ENCODE results near the gene BCL2L2.
A peak's percentile ranks its signal among the peaks of the same experiment; 100 is the strongest.

BCL2L2 gene

DNA sequence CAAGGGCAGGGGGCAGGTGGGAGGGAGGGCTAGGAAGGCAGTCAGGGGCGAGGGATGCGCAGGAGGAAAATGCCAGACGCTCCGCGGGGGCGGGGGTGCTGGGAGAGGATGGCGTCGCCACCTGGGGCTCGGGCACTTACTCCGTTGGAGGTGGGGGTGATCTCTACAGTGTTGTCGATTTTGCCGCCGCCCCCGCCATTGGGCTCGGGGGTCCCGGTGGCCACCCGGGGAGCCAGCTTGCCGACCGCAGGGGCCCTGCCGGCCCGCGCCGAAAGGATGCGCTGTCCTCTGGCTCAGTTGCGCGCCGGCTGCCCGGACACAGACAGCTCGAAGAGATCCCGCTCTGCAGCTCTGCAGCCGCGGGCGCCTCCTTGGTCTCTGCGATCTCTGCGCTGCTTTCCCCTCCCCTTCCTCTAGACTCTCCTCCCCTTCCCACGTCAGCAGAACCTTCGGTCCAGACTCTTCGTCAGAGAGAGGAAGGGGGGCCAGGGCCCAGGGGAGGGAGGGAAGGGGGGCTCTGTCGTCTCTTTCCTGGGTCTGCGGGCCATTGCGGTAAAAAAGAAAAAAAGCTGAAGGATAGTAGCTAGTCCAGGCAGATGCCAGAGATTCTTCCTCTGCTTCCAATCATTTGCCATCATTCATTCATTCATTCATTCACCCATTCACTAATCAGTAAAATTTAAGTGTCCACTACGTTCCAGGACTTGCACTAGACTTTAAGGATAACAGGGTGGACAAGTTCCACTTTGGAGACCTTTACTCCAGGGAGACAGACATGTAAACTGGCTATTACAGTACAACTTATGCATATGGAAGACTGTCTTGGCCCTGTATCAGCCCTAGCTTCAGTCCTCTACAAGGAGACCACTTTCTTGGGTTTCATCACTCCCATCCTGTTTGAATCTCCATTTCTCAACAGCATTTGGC is 46.1 kb downstream of the BCL2L2 start, which contains the start of gene SLC22A17:
SLC22A17 (minus strand) TSS at position 382 of the 927 bp plus-strand sequence.
- H3K27me3 ChIP-seq (ENCODE audit: low read depth, low read length) = peaks cover 6% of the 10 kb centered on the region
- H3K27ac ChIP-seq (ENCODE audit: low read length) = no peak within 1 kb of the TSS
- peaks cover 0 to 7% of the 10 kb centered on the region in 2 donors for H3K36me3 ChIP-seq (ENCODE audit: control insufficient read depth in 1 of 2, insufficient read depth in 2 of 2, low read length in 2 of 2)
- no peaks in the 10 kb centered on the region for H3K9me3 ChIP-seq (ENCODE audit: control insufficient read depth in 1 of 2, low read length in 2 of 2)
- peaks cover 0 to 10% of the 10 kb centered on the region in 2 donors for H3K4me1 ChIP-seq (ENCODE audit: control insufficient read depth in 1 of 2, insufficient read depth in 2 of 2, low read length in 2 of 2)
- H3K4me3 ChIP-seq (ENCODE audit: low read depth in 1 of 2, low read length in 2 of 2) = peak within 1 kb of the TSS; percentile 23 to 74

DNA sequence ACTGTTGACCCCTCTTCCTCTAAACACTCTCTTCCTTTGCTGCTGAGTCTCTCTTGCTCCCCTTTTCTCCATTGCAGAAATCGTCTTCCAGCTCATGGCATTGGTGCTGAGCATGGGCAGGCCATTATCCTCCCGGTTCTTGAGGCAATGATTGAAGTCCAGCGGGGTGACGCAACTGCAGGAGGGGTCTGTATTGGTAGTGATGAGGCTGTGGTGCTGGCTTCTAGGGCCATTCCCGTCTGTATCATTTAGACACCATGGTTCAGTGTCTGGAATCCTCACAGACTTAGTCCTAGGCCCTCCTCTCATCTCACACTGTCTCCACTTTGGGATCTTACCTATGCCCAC is 46.8 kb downstream of the BCL2L2 start:
- H3K9me3 ChIP-seq (ENCODE audit: control insufficient read depth in 1 of 2, low read length in 2 of 2) = no peaks in the 10 kb centered on the region
- peaks cover 3 to 7% of the 10 kb centered on the region in 2 donors for H3K36me3 ChIP-seq (ENCODE audit: control insufficient read depth in 1 of 2, insufficient read depth in 2 of 2, low read length in 2 of 2)
- H3K4me3 ChIP-seq (ENCODE audit: low read depth in 1 of 2, low read length in 2 of 2) = no peak overlapping the region
- peaks cover 0 to 10% of the 10 kb centered on the region in 2 donors for H3K4me1 ChIP-seq (ENCODE audit: control insufficient read depth in 1 of 2, insufficient read depth in 2 of 2, low read length in 2 of 2)
- peaks cover 6% of the 10 kb centered on the region for H3K27me3 ChIP-seq (ENCODE audit: low read depth, low read length)
- H3K27ac ChIP-seq (ENCODE audit: low read length) = no peak overlapping the region

DNA sequence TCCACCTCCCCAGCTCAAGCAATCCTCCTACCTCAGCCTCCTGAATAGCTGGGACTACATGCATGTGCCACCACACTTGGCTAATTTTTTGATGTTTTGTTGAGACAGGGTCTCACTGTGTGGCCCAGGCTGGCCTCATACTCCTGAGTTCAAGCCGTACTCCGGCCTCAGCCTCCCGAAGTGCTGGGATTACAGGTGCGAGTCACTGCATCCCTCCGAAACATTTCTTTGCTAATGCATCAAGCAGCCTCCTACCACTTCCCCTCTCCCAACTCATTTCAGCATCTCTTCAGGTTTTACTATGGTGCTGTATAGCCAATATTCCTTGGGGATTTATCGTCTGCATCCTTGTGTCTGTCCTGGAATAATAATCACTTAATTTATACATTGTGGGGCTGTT is 48.4 kb downstream of the BCL2L2 start:
- Histone ChIP-seq H3K27ac (ENCODE audit: low read length) (no peak overlapping the region), H3K9me3 (ENCODE audit: control insufficient read depth in 1 of 2, low read length in 2 of 2) (no peaks in the 10 kb centered on the region), H3K4me3 (ENCODE audit: low read depth in 1 of 2, low read length in 2 of 2) (no peak overlapping the region), H3K27me3 (ENCODE audit: low read depth, low read length) (peaks cover 6% of the 10 kb centered on the region), H3K4me1 (ENCODE audit: control insufficient read depth in 1 of 2, insufficient read depth in 2 of 2, low read length in 2 of 2) (peaks cover 0 to 20% of the 10 kb centered on the region in 2 donors), H3K36me3 (ENCODE audit: control insufficient read depth in 1 of 2, insufficient read depth in 2 of 2, low read length in 2 of 2) (peaks cover 3 to 13% of the 10 kb centered on the region in 2 donors)

DNA sequence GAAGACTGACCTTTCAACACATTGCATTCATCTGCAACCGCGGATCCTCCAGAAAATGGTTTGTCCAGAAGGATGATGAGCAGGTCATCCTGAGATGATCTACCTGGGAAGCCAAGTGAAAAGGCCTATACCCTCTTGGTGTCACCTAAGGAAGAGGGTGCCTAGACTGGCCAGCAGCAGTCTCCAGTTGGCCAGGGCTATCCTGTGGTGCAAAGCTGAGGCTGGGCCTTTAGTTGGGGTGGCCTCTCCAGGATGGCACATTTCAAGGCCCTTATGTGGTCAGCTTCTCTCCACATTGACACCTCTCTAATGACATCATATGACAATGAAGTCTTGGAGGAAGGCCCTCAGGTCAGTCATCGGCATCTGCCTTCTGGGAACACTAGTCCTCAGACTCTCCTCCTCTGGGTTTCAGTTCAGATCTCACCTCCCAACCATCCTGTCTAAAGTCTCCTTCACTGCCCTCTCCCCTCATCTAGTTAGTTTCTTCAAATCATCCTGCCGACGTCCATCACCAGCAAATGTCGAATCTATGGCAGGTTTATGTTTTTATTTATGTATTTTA is 49.3 kb downstream of the BCL2L2 start:
- H3K4me3 ChIP-seq (ENCODE audit: low read depth in 1 of 2, low read length in 2 of 2) = no peak overlapping the region
- no peak overlapping the region for H3K27ac ChIP-seq (ENCODE audit: low read length)
- H3K4me1 ChIP-seq (ENCODE audit: control insufficient read depth in 1 of 2, insufficient read depth in 2 of 2, low read length in 2 of 2) = peaks cover 0 to 28% of the 10 kb centered on the region in 2 donors
- H3K27me3 ChIP-seq (ENCODE audit: low read depth, low read length) = peaks cover 6% of the 10 kb centered on the region
- H3K36me3 ChIP-seq (ENCODE audit: control insufficient read depth in 1 of 2, insufficient read depth in 2 of 2, low read length in 2 of 2) = peaks cover 3 to 20% of the 10 kb centered on the region in 2 donors
- no peaks in the 10 kb centered on the region for H3K9me3 ChIP-seq (ENCODE audit: control insufficient read depth in 1 of 2, low read length in 2 of 2)

DNA sequence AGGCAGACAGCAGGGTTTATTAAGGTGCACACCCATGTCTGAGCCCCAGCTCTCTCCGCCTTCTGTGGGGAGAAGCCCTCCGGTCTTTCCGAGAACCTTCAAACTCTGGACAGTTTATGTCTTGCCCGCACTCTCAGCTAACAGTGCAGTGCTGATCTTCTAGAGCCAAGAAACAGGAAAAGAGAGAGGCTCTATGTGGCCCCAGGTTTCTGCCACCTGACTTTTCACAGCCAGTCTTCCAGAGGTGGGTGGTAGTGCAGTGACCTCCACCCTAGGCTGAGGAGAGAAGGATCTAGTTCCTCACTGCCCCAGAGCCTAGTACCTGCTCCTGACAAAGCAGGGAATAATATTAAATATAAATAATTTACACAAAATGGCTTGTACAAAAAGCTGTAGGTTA is 50.0 kb downstream of the BCL2L2 start:
- Histone ChIP-seq H3K4me3 (ENCODE audit: low read depth in 1 of 2, low read length in 2 of 2) (no peak overlapping the region), H3K27me3 (ENCODE audit: low read depth, low read length) (peaks cover 5% of the 10 kb centered on the region), H3K27ac (ENCODE audit: low read length) (no peak overlapping the region), H3K36me3 (ENCODE audit: control insufficient read depth in 1 of 2, insufficient read depth in 2 of 2, low read length in 2 of 2) (peaks cover 3 to 22% of the 10 kb centered on the region in 2 donors), H3K4me1 (ENCODE audit: control insufficient read depth in 1 of 2, insufficient read depth in 2 of 2, low read length in 2 of 2) (peaks cover 2 to 33% of the 10 kb centered on the region in 2 donors), H3K9me3 (ENCODE audit: control insufficient read depth in 1 of 2, low read length in 2 of 2) (no peaks in the 10 kb centered on the region)

DNA sequence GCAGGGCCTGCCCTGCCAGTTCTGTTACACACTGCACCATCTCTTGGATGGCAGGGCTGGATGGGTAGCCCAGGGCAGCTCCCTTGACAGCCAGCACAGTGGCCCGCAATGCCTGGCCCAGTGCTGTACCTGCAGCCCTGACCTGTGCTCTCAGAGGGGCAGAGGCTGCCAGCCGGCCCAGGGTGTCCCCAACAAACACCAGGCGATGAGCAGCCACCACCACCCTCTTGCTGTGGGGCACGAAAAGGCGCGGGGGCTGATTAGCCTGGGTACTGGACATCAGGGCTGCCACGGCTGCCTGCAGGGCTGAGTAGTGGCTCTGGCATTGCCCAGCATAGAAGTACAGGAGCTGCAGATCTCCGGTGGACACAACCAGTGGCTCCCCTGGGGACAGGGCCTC is 50.6 kb downstream of the BCL2L2 start:
- Histone ChIP-seq H3K4me3 (ENCODE audit: low read depth in 1 of 2, low read length in 2 of 2) (no peak overlapping the region), H3K36me3 (ENCODE audit: control insufficient read depth in 1 of 2, insufficient read depth in 2 of 2, low read length in 2 of 2) (peaks cover 3 to 26% of the 10 kb centered on the region in 2 donors), H3K9me3 (ENCODE audit: control insufficient read depth in 1 of 2, low read length in 2 of 2) (no peaks in the 10 kb centered on the region), H3K27ac (ENCODE audit: low read length) (no peak overlapping the region), H3K27me3 (ENCODE audit: low read depth, low read length) (no peaks in the 10 kb centered on the region), H3K4me1 (ENCODE audit: control insufficient read depth in 1 of 2, insufficient read depth in 2 of 2, low read length in 2 of 2) (peaks cover 7 to 33% of the 10 kb centered on the region in 2 donors)

DNA sequence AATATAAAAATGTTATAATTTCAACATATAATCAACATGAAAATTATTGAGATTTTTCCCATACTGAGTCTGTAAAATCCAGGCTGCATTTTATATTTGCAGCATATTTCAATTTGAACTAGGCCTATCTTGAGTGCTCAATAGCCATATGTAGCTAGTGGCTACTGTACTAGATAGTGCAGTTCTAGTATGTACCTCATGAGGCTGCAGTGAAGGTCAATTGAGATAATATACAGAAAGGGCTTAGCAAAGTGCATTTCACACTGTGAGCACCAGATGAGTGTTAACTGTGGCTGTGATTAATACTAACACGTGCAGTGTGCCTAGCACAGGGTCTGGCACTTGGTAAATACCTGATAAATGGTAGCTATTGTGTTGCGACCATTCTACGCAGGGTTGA is 51.4 kb downstream of the BCL2L2 start:
- Histone ChIP-seq H3K27me3 (ENCODE audit: low read depth, low read length) (no peaks in the 10 kb centered on the region), H3K9me3 (ENCODE audit: control insufficient read depth in 1 of 2, low read length in 2 of 2) (no peaks in the 10 kb centered on the region), H3K27ac (ENCODE audit: low read length) (no peak overlapping the region), H3K4me1 (ENCODE audit: control insufficient read depth in 1 of 2, insufficient read depth in 2 of 2, low read length in 2 of 2) (peaks cover 7 to 32% of the 10 kb centered on the region in 2 donors), H3K4me3 (ENCODE audit: low read depth in 1 of 2, low read length in 2 of 2) (no peak overlapping the region), H3K36me3 (ENCODE audit: control insufficient read depth in 1 of 2, insufficient read depth in 2 of 2, low read length in 2 of 2) (peaks cover 3 to 26% of the 10 kb centered on the region in 2 donors)

DNA sequence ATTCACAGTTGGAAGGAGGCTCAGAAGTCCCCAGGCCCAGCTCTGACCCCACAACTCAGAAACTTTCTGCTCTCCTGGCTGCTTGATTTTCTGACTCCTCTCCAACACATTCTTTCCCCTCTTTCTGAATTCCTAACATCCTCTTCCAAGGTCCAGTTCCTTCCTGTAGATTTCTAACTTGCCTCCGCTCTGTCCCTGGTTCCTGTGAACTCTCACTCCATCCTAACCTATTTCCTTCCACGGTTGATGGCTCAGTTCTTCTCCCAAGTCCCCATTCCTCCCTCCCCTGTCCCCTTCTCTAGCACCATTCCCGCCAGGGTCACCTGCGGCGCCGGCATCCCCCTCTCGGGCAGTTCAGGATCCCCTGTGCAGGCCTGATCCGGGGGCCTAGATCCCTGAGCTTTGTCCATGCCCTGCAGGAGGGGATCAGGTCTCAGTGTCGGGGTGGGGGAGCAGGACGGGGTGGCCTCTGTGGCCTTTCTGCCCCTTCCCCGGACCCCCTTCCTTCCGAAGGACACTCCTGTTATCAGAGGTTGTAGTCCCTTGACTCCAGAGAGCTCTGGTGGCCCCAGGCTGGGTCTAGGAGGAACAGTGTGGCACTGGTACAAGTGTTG is 52.0 kb downstream of the BCL2L2 start:
- Histone ChIP-seq H3K9me3 (ENCODE audit: control insufficient read depth in 1 of 2, low read length in 2 of 2) (no peaks in the 10 kb centered on the region), H3K4me3 (ENCODE audit: low read depth in 1 of 2, low read length in 2 of 2) (no peak overlapping the region), H3K27ac (ENCODE audit: low read length) (no peak overlapping the region), H3K27me3 (ENCODE audit: low read depth, low read length) (no peaks in the 10 kb centered on the region), H3K4me1 (ENCODE audit: control insufficient read depth in 1 of 2, insufficient read depth in 2 of 2, low read length in 2 of 2) (peaks cover 7 to 39% of the 10 kb centered on the region in 2 donors), H3K36me3 (ENCODE audit: control insufficient read depth in 1 of 2, insufficient read depth in 2 of 2, low read length in 2 of 2) (peaks cover 3 to 26% of the 10 kb centered on the region in 2 donors)

DNA sequence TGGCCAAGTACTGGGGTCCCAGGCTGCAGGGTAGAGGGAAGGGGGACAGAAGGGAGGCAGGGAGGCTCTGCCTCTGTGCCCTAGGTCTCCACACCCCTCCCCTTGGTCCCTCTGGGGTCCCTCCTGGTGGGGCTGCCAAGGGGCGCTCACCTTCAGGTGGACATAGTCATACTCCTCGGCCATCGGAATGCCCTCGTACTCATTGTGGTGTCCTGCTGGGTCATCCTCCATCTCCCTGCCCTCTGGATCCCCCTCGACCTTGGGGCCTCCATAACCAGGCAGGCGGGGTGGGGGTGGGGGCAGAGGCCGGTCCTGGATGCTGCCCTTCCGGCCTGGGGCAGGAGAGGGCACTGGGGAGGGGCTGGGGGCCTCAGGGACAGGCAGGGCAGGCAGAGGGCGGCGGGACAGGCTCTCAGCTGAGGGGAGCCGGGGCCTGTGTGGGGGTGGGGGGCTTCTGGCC is 52.6 kb downstream of the BCL2L2 start:
- H3K4me3 ChIP-seq (ENCODE audit: low read depth in 1 of 2, low read length in 2 of 2) = no peak overlapping the region
- peaks cover 3 to 26% of the 10 kb centered on the region in 2 donors for H3K36me3 ChIP-seq (ENCODE audit: control insufficient read depth in 1 of 2, insufficient read depth in 2 of 2, low read length in 2 of 2)
- no peak overlapping the region for H3K27ac ChIP-seq (ENCODE audit: low read length)
- no peaks in the 10 kb centered on the region for H3K27me3 ChIP-seq (ENCODE audit: low read depth, low read length)
- H3K9me3 ChIP-seq (ENCODE audit: control insufficient read depth in 1 of 2, low read length in 2 of 2) = no peaks in the 10 kb centered on the region
- H3K4me1 ChIP-seq (ENCODE audit: control insufficient read depth in 1 of 2, insufficient read depth in 2 of 2, low read length in 2 of 2) = peaks cover 7 to 44% of the 10 kb centered on the region in 2 donors

DNA sequence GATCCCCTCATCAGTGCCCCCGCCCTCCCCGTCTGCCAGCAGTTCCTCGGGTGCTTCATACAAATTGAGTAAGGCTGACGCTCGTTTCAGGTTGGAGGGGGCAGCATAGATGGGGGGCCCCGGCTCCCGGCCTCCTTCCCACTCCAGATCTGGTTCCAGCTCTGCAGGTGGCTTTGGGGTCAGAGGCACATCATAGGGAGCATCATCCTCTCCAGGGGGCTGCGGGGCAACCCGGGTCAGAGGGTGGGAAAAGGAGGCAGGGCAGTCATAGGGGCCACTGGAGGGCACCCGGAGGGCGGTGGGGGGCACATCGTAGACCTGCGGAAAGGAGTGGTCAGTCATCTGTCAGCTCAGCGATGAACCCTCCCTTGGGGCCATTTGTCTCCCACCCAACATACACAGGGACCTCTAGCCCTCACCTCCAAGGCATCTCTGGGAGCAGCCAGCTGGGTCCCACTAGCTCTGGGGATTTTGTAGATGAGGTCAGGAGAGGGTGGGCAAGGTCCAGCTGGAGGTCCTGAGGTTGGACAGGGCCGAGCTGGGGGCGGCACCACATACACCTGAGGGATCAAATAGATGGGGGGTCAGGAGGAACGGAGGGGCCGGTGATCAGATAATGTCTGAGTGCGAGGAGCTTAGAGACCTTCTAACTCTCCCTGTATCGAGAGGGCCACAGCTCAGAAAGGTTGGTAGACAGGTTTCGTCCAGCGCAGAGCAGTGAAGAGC is 53.3 kb downstream of the BCL2L2 start:
- peaks cover 3 to 26% of the 10 kb centered on the region in 2 donors for H3K36me3 ChIP-seq (ENCODE audit: control insufficient read depth in 1 of 2, insufficient read depth in 2 of 2, low read length in 2 of 2)
- H3K9me3 ChIP-seq (ENCODE audit: control insufficient read depth in 1 of 2, low read length in 2 of 2) = no peaks in the 10 kb centered on the region
- peaks cover 7 to 47% of the 10 kb centered on the region in 2 donors for H3K4me1 ChIP-seq (ENCODE audit: control insufficient read depth in 1 of 2, insufficient read depth in 2 of 2, low read length in 2 of 2)
- no peaks in the 10 kb centered on the region for H3K27me3 ChIP-seq (ENCODE audit: low read depth, low read length)
- H3K27ac ChIP-seq (ENCODE audit: low read length) = no peak overlapping the region
- H3K4me3 ChIP-seq (ENCODE audit: low read depth in 1 of 2, low read length in 2 of 2) = no peak overlapping the region

DNA sequence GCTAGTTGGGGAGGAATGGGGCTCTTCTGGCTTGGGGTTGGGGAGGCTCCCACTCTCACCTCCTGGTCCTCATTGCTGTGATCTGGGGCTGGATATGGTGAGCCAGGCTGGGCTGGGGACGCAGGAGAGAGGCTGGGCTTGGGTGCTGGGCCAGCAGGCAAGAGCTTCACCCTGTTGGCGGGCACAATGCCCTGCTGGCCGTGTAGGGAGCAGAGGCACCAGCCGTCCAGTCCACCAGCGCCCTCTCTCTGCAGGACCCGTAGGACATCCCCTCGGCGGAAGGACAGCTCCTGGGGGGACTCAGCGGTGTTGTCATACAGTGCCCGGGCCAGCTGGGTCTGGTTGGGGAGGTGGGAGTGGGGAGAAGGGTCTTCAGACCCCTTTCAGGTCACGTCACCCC is 53.9 kb downstream of the BCL2L2 start:
- H3K4me1 ChIP-seq (ENCODE audit: control insufficient read depth in 1 of 2, insufficient read depth in 2 of 2, low read length in 2 of 2) = peaks cover 7 to 47% of the 10 kb centered on the region in 2 donors
- no peaks in the 10 kb centered on the region for H3K27me3 ChIP-seq (ENCODE audit: low read depth, low read length)
- peak overlapping the region; percentile 50 for H3K27ac ChIP-seq (ENCODE audit: low read length)
- no peaks in the 10 kb centered on the region for H3K9me3 ChIP-seq (ENCODE audit: control insufficient read depth in 1 of 2, low read length in 2 of 2)
- peaks cover 3 to 26% of the 10 kb centered on the region in 2 donors for H3K36me3 ChIP-seq (ENCODE audit: control insufficient read depth in 1 of 2, insufficient read depth in 2 of 2, low read length in 2 of 2)
- no peak overlapping the region for H3K4me3 ChIP-seq (ENCODE audit: low read depth in 1 of 2, low read length in 2 of 2)

All from muscle layer of duodenum (tissue), 2 donors.